HEK293 (cell line): ENCODE data around the gene MCOLN1.
A peak's percentile ranks its signal among the peaks of the same experiment; 100 is the strongest.

Experiments used
- BCL6B ChIP-seq: fragments of 450-650 bp; formaldehyde crosslinking; IDR thresholded peaks from 2 replicates; pipeline ENCODE4 v1.5.1; 2017; ENCODE audit warnings: missing biosample characterization, missing genetic modification characterization
- HOXA7 ChIP-seq: sonication (generic); formaldehyde crosslinking; IDR thresholded peaks from 2 replicates; pipeline ENCODE4 v1.8.1; 2022; ENCODE audit warnings: missing genetic modification reagents, borderline replicate concordance
- KLF1 ChIP-seq: fragments of 450-650 bp; formaldehyde crosslinking; IDR thresholded peaks from 2 replicates; pipeline ENCODE4 v1.5.1; 2016; ENCODE audit warnings: missing biosample characterization, missing genetic modification characterization
- SP2 ChIP-seq: fragments of 450-650 bp; formaldehyde crosslinking; IDR thresholded peaks from 2 replicates; pipeline ENCODE4 v1.5.1; 2016; ENCODE audit warnings: missing biosample characterization, missing genetic modification characterization
- YY1 ChIP-seq: fragments of 450-650 bp; formaldehyde crosslinking; IDR thresholded peaks from 2 replicates; pipeline ENCODE4 v1.5.1; 2018; ENCODE audit warnings: missing biosample characterization, missing genetic modification characterization
- ZBTB11 ChIP-seq: fragments of 450-650 bp; formaldehyde crosslinking; conservative IDR thresholded peaks from 2 replicates; pipeline ENCODE4 v1.5.1; 2016; ENCODE audit warnings: low read depth, missing biosample characterization, missing genetic modification characterization
- ZBTB20 ChIP-seq: fragments of 450-650 bp; formaldehyde crosslinking; IDR thresholded peaks from 2 replicates; pipeline ENCODE4 v1.5.1; 2016; ENCODE audit warnings: missing biosample characterization, missing genetic modification characterization
- ZNF560 ChIP-seq: fragments of 450-650 bp; formaldehyde crosslinking; IDR thresholded peaks from 2 replicates; pipeline ENCODE4 v1.5.1; 2017; ENCODE audit warnings: missing biosample characterization, missing genetic modification characterization, borderline replicate concordance
- ZNF654 ChIP-seq: fragments of 450-650 bp; formaldehyde crosslinking; IDR thresholded peaks from 2 replicates; pipeline ENCODE4 v1.5.1; 2016; ENCODE audit warnings: low read depth, missing biosample characterization, missing genetic modification characterization
- ZNF830 ChIP-seq: fragments of 450-650 bp; IDR thresholded peaks from 2 replicates; pipeline ENCODE4 v1.5.0; 2018; ENCODE audit warnings: missing biosample characterization, missing genetic modification characterization, low read depth, mild to moderate bottlenecking, moderate library complexity
- TF ChIP-seq, protein P1 (sequence below): fragments of 450-650 bp; formaldehyde crosslinking; IDR thresholded peaks from 2 replicates; pipeline ENCODE4 v1.5.1; 2016; ENCODE audit warnings: missing biosample characterization, missing genetic modification characterization
- TF ChIP-seq, protein P2 (sequence below): fragments of 450-650 bp; formaldehyde crosslinking; optimal IDR thresholded peaks from 2 replicates; pipeline ENCODE3; 2016; ENCODE audit warnings: missing biosample characterization, mild to moderate bottlenecking, missing genetic modification characterization
- TF ChIP-seq, protein P3 (sequence below): fragments of 450-650 bp; formaldehyde crosslinking; IDR thresholded peaks from 2 replicates; pipeline ENCODE4 v1.5.1; 2016; ENCODE audit warnings: missing biosample characterization, missing genetic modification characterization
- TF ChIP-seq, protein P4 (sequence below): fragments of 450-650 bp; formaldehyde crosslinking; IDR thresholded peaks from 2 replicates; pipeline ENCODE4 v1.5.1; 2016; ENCODE audit warnings: missing biosample characterization, missing genetic modification characterization

- TF ChIP-seq YY1 (peak; percentile 68), ZBTB11 (tag by site-specific recombination) (peak; percentile 94), SP2 (tag by site-specific recombination) (peak; percentile 84), ZNF830 (no peak), KLF1 (tag by site-specific recombination) (no peak; the same call in 1 of the 2 replicates), HOXA7 (no peak), ZNF560 (no peak), BCL6B (tag by site-specific recombination) (no peak), ZBTB20 (tag by site-specific recombination) (peak; percentile 86), ZNF654 (tag by site-specific recombination) (no peak)
- TF ChIP-seq, protein P1, sequence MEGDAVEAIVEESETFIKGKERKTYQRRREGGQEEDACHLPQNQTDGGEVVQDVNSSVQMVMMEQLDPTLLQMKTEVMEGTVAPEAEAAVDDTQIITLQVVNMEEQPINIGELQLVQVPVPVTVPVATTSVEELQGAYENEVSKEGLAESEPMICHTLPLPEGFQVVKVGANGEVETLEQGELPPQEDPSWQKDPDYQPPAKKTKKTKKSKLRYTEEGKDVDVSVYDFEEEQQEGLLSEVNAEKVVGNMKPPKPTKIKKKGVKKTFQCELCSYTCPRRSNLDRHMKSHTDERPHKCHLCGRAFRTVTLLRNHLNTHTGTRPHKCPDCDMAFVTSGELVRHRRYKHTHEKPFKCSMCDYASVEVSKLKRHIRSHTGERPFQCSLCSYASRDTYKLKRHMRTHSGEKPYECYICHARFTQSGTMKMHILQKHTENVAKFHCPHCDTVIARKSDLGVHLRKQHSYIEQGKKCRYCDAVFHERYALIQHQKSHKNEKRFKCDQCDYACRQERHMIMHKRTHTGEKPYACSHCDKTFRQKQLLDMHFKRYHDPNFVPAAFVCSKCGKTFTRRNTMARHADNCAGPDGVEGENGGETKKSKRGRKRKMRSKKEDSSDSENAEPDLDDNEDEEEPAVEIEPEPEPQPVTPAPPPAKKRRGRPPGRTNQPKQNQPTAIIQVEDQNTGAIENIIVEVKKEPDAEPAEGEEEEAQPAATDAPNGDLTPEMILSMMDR (tag by site-specific recombination): peak; percentile 39; the same call in 1 of the 2 replicates
- TF ChIP-seq, protein P2, sequence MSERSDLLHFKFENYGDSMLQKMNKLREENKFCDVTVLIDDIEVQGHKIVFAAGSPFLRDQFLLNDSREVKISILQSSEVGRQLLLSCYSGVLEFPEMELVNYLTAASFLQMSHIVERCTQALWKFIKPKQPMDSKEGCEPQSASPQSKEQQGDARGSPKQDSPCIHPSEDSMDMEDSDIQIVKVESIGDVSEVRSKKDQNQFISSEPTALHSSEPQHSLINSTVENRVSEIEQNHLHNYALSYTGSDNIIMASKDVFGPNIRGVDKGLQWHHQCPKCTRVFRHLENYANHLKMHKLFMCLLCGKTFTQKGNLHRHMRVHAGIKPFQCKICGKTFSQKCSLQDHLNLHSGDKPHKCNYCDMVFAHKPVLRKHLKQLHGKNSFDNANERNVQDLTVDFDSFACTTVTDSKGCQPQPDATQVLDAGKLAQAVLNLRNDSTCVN: peak; percentile 90
- TF ChIP-seq, protein P3, sequence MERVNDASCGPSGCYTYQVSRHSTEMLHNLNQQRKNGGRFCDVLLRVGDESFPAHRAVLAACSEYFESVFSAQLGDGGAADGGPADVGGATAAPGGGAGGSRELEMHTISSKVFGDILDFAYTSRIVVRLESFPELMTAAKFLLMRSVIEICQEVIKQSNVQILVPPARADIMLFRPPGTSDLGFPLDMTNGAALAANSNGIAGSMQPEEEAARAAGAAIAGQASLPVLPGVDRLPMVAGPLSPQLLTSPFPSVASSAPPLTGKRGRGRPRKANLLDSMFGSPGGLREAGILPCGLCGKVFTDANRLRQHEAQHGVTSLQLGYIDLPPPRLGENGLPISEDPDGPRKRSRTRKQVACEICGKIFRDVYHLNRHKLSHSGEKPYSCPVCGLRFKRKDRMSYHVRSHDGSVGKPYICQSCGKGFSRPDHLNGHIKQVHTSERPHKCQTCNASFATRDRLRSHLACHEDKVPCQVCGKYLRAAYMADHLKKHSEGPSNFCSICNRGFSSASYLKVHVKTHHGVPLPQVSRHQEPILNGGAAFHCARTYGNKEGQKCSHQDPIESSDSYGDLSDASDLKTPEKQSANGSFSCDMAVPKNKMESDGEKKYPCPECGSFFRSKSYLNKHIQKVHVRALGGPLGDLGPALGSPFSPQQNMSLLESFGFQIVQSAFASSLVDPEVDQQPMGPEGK (tag by site-specific recombination): peak; percentile 92
- TF ChIP-seq, protein P4, sequence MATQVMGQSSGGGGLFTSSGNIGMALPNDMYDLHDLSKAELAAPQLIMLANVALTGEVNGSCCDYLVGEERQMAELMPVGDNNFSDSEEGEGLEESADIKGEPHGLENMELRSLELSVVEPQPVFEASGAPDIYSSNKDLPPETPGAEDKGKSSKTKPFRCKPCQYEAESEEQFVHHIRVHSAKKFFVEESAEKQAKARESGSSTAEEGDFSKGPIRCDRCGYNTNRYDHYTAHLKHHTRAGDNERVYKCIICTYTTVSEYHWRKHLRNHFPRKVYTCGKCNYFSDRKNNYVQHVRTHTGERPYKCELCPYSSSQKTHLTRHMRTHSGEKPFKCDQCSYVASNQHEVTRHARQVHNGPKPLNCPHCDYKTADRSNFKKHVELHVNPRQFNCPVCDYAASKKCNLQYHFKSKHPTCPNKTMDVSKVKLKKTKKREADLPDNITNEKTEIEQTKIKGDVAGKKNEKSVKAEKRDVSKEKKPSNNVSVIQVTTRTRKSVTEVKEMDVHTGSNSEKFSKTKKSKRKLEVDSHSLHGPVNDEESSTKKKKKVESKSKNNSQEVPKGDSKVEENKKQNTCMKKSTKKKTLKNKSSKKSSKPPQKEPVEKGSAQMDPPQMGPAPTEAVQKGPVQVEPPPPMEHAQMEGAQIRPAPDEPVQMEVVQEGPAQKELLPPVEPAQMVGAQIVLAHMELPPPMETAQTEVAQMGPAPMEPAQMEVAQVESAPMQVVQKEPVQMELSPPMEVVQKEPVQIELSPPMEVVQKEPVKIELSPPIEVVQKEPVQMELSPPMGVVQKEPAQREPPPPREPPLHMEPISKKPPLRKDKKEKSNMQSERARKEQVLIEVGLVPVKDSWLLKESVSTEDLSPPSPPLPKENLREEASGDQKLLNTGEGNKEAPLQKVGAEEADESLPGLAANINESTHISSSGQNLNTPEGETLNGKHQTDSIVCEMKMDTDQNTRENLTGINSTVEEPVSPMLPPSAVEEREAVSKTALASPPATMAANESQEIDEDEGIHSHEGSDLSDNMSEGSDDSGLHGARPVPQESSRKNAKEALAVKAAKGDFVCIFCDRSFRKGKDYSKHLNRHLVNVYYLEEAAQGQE: no peak
These were observed 12.9 kb downstream of the MCOLN1 start, which contains the start of gene PNPLA6 for GRCh38 chr19:7535047-7535997.
